Ascending aorta (tissue), 2 donors: ENCODE measurements around the gene NELFA. TPM values are rescaled to one million over a fixed set of nuclear protein-coding genes. Genes with fewer than 3 reads are reported as not detected.

Experiments
- DNase-seq, 2 donors: peaks; one replicate each; pipeline ENCODE4 v3.0.0-alpha.2; 2019; ENCODE audit warnings: low spot score in 2 of 2
- H3K27ac ChIP-seq, 2 donors: fragments of 200-600 bp; sonication (generic); one replicate each; pipeline ENCODE4 v1.5.1; 2016 to 2017; ENCODE audit warnings: mild to moderate bottlenecking in 1 of 2
- H3K27me3 ChIP-seq: fragments of 200-600 bp; sonication (generic); one replicate; pipeline ENCODE4 v1.5.1; 2017
- H3K36me3 ChIP-seq, 2 donors: fragments of 200-600 bp; sonication (generic); one replicate each; pipeline ENCODE4 v1.5.1; 2016
- H3K4me1 ChIP-seq, 2 donors: fragments of 200-600 bp; sonication (generic); one replicate each; pipeline ENCODE4 v1.5.1; 2016 to 2017; ENCODE audit warnings: mild to moderate bottlenecking in 1 of 2
- H3K4me3 ChIP-seq, 2 donors: fragments of 200-600 bp; sonication (generic); one replicate each; pipeline ENCODE4 v1.5.1; 2016 to 2017; ENCODE audit warnings: mild to moderate bottlenecking in 1 of 2
- H3K9me3 ChIP-seq, 2 donors: fragments of 200-600 bp; sonication (generic); one replicate each; pipeline ENCODE4 v1.5.1; 2016
- intact Hi-C: fragments of 100-400 bp; cut with DNase I; formaldehyde crosslinking; loops from one replicate; pipeline ENCODE4 v1.15.1; 2023
- total RNA-seq: library from RNA; depleted of rRNA; stranded (reverse); fragments of >200 nt; gene quantifications from one replicate; pipeline ENCODE4 v1.1.0, GENCODE V29; 2016
- TF ChIP-seq, protein P1 (sequence below), 3 experiments: fragments of 200-600 bp in 2 of 3; fragments of 450-650 bp in 1 of 3; sonication (generic) in 2 of 3; IDR thresholded peaks; one replicate each; pipeline ENCODE4 v1.5.1; 2016 to 2019; ENCODE audit warnings: antibody characterized with exemption in 3 of 3, mild to moderate bottlenecking in 1 of 3, moderate library complexity in 1 of 3

NELFA gene
- total RNA-seq, 1 donor from 2014 or later: 11.9 TPM

- intact Hi-C loops: no loop called here
- TF ChIP-seq, protein P1, sequence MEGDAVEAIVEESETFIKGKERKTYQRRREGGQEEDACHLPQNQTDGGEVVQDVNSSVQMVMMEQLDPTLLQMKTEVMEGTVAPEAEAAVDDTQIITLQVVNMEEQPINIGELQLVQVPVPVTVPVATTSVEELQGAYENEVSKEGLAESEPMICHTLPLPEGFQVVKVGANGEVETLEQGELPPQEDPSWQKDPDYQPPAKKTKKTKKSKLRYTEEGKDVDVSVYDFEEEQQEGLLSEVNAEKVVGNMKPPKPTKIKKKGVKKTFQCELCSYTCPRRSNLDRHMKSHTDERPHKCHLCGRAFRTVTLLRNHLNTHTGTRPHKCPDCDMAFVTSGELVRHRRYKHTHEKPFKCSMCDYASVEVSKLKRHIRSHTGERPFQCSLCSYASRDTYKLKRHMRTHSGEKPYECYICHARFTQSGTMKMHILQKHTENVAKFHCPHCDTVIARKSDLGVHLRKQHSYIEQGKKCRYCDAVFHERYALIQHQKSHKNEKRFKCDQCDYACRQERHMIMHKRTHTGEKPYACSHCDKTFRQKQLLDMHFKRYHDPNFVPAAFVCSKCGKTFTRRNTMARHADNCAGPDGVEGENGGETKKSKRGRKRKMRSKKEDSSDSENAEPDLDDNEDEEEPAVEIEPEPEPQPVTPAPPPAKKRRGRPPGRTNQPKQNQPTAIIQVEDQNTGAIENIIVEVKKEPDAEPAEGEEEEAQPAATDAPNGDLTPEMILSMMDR (IDR thresholded peaks at IDR 0.05): no peak
These were observed 40.6 kb upstream of the NELFA start for GRCh38 chr4:2049381-2049780.

GRCh38 chr4:2048831-2049230 is 40.1 kb upstream of the NELFA start:
- Histone ChIP-seq H3K27me3 (no peaks in the 10 kb centered on the region), H3K9me3 (no peaks in the 10 kb centered on the region), H3K4me1 (no peaks in the 10 kb centered on the region), H3K36me3 (no peaks in the 10 kb centered on the region), H3K27ac (no peak overlapping the region), H3K4me3 (no peak overlapping the region)
- intact Hi-C loops: no loop called here
- TF ChIP-seq, protein P1 (IDR thresholded peaks at IDR 0.05): no peak
- DNase-seq: peak in 1 of 2 donors; percentile 13

More at GRCh38 chr4:2049381-2049780, 40.6 kb upstream of the NELFA start:
- Histone ChIP-seq H3K9me3 (no peaks in the 10 kb centered on the region), H3K36me3 (no peaks in the 10 kb centered on the region), H3K4me3 (no peak overlapping the region), H3K4me1 (no peaks in the 10 kb centered on the region), H3K27me3 (no peaks in the 10 kb centered on the region), H3K27ac (no peak overlapping the region)
- DNase-seq: peak in 1 of 2 donors; percentile 7

- no peaks in the 10 kb centered on the region for H3K27me3 ChIP-seq
- peak in 1 of 2 donors; percentile 52 for DNase-seq
- TF ChIP-seq, protein P1 (IDR thresholded peaks at IDR 0.05): no peak
- intact Hi-C loops: no loop called here
- no peaks in the 10 kb centered on the region for H3K9me3 ChIP-seq
- H3K27ac ChIP-seq: no peak overlapping the region
- no peaks in the 10 kb centered on the region for H3K4me1 ChIP-seq
- no peaks in the 10 kb centered on the region for H3K36me3 ChIP-seq
- H3K4me3 ChIP-seq: no peak overlapping the region
These were observed 39.2 kb upstream of the NELFA start for GRCh38 chr4:2047781-2048581.

GRCh38 chr4:2047031-2047660 is 38.4 kb upstream of the NELFA start:
- H3K9me3 ChIP-seq: no peaks in the 10 kb centered on the region
- no peak overlapping the region for H3K27ac ChIP-seq
- DNase-seq: peak in 1 of 2 donors; percentile 50
- no peaks in the 10 kb centered on the region for H3K27me3 ChIP-seq
- intact Hi-C loops: no loop called here
- no peaks in the 10 kb centered on the region for H3K36me3 ChIP-seq
- no peak overlapping the region for H3K4me3 ChIP-seq
- no peaks in the 10 kb centered on the region for H3K4me1 ChIP-seq
- TF ChIP-seq, protein P1 (IDR thresholded peaks at IDR 0.05): no peak

DNA sequence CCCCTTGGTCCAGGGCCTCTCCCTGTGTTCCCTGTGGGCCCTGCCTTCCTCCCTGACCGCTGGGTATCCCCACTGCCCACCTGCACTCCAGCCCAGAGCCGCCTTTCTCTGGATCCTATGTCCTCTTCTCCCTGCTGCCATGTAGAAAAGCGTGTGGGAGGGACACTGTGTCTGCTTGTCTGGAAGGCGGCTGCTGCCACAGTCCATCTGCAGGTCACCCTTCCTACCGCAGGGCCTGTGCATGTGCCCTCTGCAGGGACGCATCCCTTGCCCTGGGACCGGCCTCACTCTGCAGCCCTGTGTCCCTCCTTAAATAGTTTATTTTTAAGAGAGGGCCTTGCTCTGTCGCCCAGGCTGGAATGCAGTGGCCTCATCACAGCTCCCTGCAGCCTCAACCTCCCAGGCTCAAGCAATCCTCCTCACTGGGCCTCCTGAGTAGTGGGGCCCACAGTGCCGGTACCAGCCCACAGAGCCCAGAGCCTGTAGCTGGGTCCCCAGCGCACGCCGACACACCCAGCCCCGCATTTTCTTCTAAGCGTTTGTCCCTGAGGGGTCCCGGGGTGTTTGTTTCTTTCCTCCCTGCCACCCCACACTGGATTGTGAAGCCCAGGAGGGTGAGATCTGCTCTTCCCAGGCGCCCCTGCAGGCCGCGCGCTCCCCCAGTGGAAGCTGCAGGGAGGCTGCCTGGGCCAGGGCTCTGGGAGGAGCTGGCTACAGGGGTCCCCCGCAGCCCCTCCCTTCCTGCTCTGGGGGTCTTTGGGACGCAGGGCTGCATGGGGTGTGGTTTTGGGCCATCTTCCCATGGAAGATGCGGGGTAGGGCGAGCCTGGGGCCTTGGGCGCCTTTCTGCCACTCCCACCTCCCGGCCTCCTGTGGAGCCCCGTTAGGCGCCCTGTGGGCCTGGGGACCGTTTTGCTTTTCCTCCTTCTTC is 37.5 kb upstream of the NELFA start:
- no peaks in the 10 kb centered on the region for H3K9me3 ChIP-seq
- H3K36me3 ChIP-seq: no peaks in the 10 kb centered on the region
- no peak overlapping the region for H3K27ac ChIP-seq
- peak in 1 of 2 donors; percentile 48 for DNase-seq
- peaks cover 7% of the 10 kb centered on the region for H3K27me3 ChIP-seq
- intact Hi-C loops: no loop called here
- H3K4me1 ChIP-seq: peaks cover under 1 to 7% of the 10 kb centered on the region in 2 donors
- H3K4me3 ChIP-seq: no peak overlapping the region
- TF ChIP-seq, protein P1 (IDR thresholded peaks at IDR 0.05): no peak
